ENCODE measurements around the gene KCNJ15.

Gene KCNJ15

DNA sequence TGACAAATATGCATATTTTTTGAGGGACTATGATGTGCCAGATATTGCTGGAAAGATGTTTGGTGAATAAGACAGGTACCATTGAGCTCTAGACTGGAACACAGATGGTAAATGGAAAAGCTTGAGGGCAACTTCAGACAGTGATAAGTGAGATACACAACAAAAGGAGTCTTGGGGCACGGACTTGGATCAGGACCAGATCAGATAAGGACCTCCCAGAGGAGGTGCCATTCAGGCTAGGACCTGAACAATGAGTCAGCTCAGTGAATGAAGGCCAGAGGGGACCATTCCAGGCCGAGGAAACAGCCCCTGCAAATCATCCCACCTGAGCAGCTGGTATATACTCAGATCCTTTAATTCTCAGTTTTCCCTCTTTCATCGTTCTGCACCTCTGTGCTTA, 1.8 kb upstream of the KCNJ15 start:
- Histone ChIP-seq H3K36me3 (replicated peaks in 1 of 2; ENCODE audit: control insufficient read depth in 2 of 2, insufficient read depth in 2 of 2, low read length in 2 of 2) (no peaks in the 10 kb centered on the region), H3K14ac (ENCODE audit: low read length) (no peak overlapping the region), H4K91ac (ENCODE audit: low read depth, low read length, poor library complexity) (no peak overlapping the region), H3K18ac (ENCODE audit: low read length) (no peak overlapping the region), H3K27me3 (ENCODE audit: control insufficient read depth in 3 of 3, insufficient read depth in 3 of 3, low read depth in 1 of 3, low read length in 3 of 3) (no peaks in the 10 kb centered on the region), H3K4ac (ENCODE audit: low read length) (no peak overlapping the region), H2AK5ac (ENCODE audit: low read depth, low read length) (no peak overlapping the region), H3K4me3 (ENCODE audit: low read length in 2 of 2) (no peak overlapping the region), H3K27ac (replicated peaks; ENCODE audit: low read length) (no peak overlapping the region), H2AFZ (ENCODE audit: low read length) (no peak overlapping the region), H2BK15ac (ENCODE audit: low read length) (no peak overlapping the region), H3K4me1 (ENCODE audit: control insufficient read depth in 2 of 2, insufficient read depth in 1 of 2, low read depth in 1 of 2, low read length in 2 of 2) (no peaks in the 10 kb centered on the region), H2BK12ac (ENCODE audit: low read length) (no peak overlapping the region), H2BK5ac (ENCODE audit: low read length) (no peak overlapping the region), H3K4me2 (ENCODE audit: insufficient read depth, low read length, poor library complexity, severe bottlenecking) (no peak overlapping the region), H3K23ac (ENCODE audit: low read depth, low read length, poor library complexity) (no peak overlapping the region), H2BK120ac (ENCODE audit: low read depth, low read length) (no peak overlapping the region), H3K9ac (ENCODE audit: low read depth, low read length, poor library complexity) (no peak overlapping the region), H4K8ac (ENCODE audit: low read depth, low read length) (no peak overlapping the region), H3K9me3 (replicated peaks in 1 of 2; ENCODE audit: control insufficient read depth in 2 of 2, insufficient read depth in 1 of 2, low read depth in 1 of 2, low read length in 2 of 2) (no peaks in the 10 kb centered on the region), H3K79me1 (ENCODE audit: low read depth, low read length) (no peaks in the 10 kb centered on the region)
- DNase-seq (ENCODE audit: low spot score) = no peak
- no CpG with 5 or more reads among the region's 3 CpGs for WGBS, 2 donors (ENCODE audit: extremely low coverage in 2 of 2, insufficient read length in 2 of 2, insufficient replicate concordance in 1 of 2)

DNA sequence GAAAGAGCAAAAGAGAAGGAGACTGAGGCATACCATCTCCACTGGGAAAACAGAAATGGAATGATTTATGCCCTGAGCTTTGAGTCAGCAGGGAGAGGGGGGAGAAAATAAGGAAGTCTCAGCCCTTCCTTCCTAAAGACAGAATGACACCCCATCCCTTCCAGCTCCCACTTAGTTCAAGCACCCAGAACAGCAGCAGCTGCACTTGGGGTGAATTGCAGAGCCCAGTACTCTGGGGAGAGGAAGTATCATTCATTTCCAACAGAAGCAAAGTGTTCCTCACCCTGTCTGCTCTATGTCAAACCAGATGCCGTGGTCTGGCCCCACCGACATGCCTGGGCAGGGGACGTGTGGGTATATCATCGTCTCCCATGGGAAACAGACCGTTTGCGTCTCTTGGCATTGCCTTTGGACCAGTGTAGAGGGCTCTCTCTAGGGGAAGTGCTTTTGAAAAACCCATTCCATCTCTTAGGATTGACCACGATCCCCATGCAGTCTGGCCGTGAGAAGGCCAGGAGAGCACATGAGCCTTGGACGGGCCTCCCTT, 1.1 kb upstream of the KCNJ15 start:
- no peaks in the 10 kb centered on the region for H3K36me3 ChIP-seq (replicated peaks in 1 of 2; ENCODE audit: control insufficient read depth in 2 of 2, insufficient read depth in 2 of 2, low read length in 2 of 2)
- H3K27ac ChIP-seq (replicated peaks; ENCODE audit: low read length) = no peak overlapping the region
- no peak overlapping the region for H2AK5ac ChIP-seq (ENCODE audit: low read depth, low read length)
- H2BK120ac ChIP-seq (ENCODE audit: low read depth, low read length) = no peak overlapping the region
- no peak overlapping the region for H3K4me2 ChIP-seq (ENCODE audit: insufficient read depth, low read length, poor library complexity, severe bottlenecking)
- no peak overlapping the region for H3K4ac ChIP-seq (ENCODE audit: low read length)
- peak overlapping the region; percentile 42 for H3K14ac ChIP-seq (ENCODE audit: low read length)
- H3K4me3 ChIP-seq (ENCODE audit: low read length in 2 of 2) = no peak overlapping the region
- no peaks in the 10 kb centered on the region for H3K27me3 ChIP-seq (ENCODE audit: control insufficient read depth in 3 of 3, insufficient read depth in 3 of 3, low read depth in 1 of 3, low read length in 3 of 3)
- DNase-seq (ENCODE audit: low spot score) = no peak
- no peak overlapping the region for H4K91ac ChIP-seq (ENCODE audit: low read depth, low read length, poor library complexity)
- no peak overlapping the region for H3K23ac ChIP-seq (ENCODE audit: low read depth, low read length, poor library complexity)
- no CpG with 5 or more reads among the region's 9 CpGs for WGBS, 2 donors (ENCODE audit: extremely low coverage in 2 of 2, insufficient read length in 2 of 2, insufficient replicate concordance in 1 of 2)
- no peak overlapping the region for H2AFZ ChIP-seq (ENCODE audit: low read length)
- no peak overlapping the region for H2BK15ac ChIP-seq (ENCODE audit: low read length)
- H3K79me1 ChIP-seq (ENCODE audit: low read depth, low read length) = no peaks in the 10 kb centered on the region
- H3K4me1 ChIP-seq (ENCODE audit: control insufficient read depth in 2 of 2, insufficient read depth in 1 of 2, low read depth in 1 of 2, low read length in 2 of 2) = no peaks in the 10 kb centered on the region
- no peak overlapping the region for H3K9ac ChIP-seq (ENCODE audit: low read depth, low read length, poor library complexity)
- no peaks in the 10 kb centered on the region for H3K9me3 ChIP-seq (replicated peaks in 1 of 2; ENCODE audit: control insufficient read depth in 2 of 2, insufficient read depth in 1 of 2, low read depth in 1 of 2, low read length in 2 of 2)
- no peak overlapping the region for H2BK5ac ChIP-seq (ENCODE audit: low read length)
- H2BK12ac ChIP-seq (ENCODE audit: low read length) = no peak overlapping the region
- no peak overlapping the region for H4K8ac ChIP-seq (ENCODE audit: low read depth, low read length)
- H3K18ac ChIP-seq (ENCODE audit: low read length) = no peak overlapping the region

DNA sequence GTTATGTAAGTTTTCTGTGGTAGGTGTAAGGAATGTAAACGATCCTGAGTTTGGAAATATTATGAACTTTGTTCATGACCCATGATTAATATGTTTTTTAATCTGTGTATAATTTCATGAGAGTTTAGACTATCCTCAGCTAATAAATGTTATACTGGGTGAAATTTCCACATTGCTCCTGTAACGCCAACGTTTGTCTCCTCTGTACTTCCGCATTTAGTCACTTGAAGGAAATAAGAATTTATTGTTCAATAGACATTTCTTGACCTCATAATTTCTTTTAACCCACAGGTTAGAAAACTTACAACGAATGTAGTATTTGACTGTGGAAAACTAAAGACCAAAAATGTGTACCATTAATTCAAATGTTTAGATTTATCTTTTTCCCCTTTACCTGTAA, 876 bp downstream of the KCNJ15 start:
- Histone ChIP-seq H2AFZ (ENCODE audit: low read length) (no peak overlapping the region), H3K4ac (ENCODE audit: low read length) (no peak overlapping the region), H3K4me2 (ENCODE audit: insufficient read depth, low read length, poor library complexity, severe bottlenecking) (no peak overlapping the region), H4K91ac (ENCODE audit: low read depth, low read length, poor library complexity) (no peak overlapping the region), H3K4me3 (ENCODE audit: low read length in 2 of 2) (no peak overlapping the region), H3K23ac (ENCODE audit: low read depth, low read length, poor library complexity) (no peak overlapping the region), H3K9ac (ENCODE audit: low read depth, low read length, poor library complexity) (no peak overlapping the region), H3K27ac (replicated peaks; ENCODE audit: low read length) (no peak overlapping the region), H3K79me1 (ENCODE audit: low read depth, low read length) (no peaks in the 10 kb centered on the region), H2BK5ac (ENCODE audit: low read length) (no peak overlapping the region), H3K14ac (ENCODE audit: low read length) (no peak overlapping the region), H3K27me3 (ENCODE audit: control insufficient read depth in 3 of 3, insufficient read depth in 3 of 3, low read depth in 1 of 3, low read length in 3 of 3) (no peaks in the 10 kb centered on the region), H2BK120ac (ENCODE audit: low read depth, low read length) (no peak overlapping the region), H3K36me3 (replicated peaks in 1 of 2; ENCODE audit: control insufficient read depth in 2 of 2, insufficient read depth in 2 of 2, low read length in 2 of 2) (no peaks in the 10 kb centered on the region), H2BK15ac (ENCODE audit: low read length) (no peak overlapping the region), H3K4me1 (ENCODE audit: control insufficient read depth in 2 of 2, insufficient read depth in 1 of 2, low read depth in 1 of 2, low read length in 2 of 2) (no peaks in the 10 kb centered on the region), H2AK5ac (ENCODE audit: low read depth, low read length) (no peak overlapping the region), H4K8ac (ENCODE audit: low read depth, low read length) (no peak overlapping the region), H3K9me3 (replicated peaks in 1 of 2; ENCODE audit: control insufficient read depth in 2 of 2, insufficient read depth in 1 of 2, low read depth in 1 of 2, low read length in 2 of 2) (no peaks in the 10 kb centered on the region), H2BK12ac (ENCODE audit: low read length) (no peak overlapping the region), H3K18ac (ENCODE audit: low read length) (no peak overlapping the region)
- no peak for DNase-seq (ENCODE audit: low spot score)
- no CpG with 5 or more reads among the region's 5 CpGs for WGBS, 2 donors (ENCODE audit: extremely low coverage in 2 of 2, insufficient read length in 2 of 2, insufficient replicate concordance in 1 of 2)

DNA sequence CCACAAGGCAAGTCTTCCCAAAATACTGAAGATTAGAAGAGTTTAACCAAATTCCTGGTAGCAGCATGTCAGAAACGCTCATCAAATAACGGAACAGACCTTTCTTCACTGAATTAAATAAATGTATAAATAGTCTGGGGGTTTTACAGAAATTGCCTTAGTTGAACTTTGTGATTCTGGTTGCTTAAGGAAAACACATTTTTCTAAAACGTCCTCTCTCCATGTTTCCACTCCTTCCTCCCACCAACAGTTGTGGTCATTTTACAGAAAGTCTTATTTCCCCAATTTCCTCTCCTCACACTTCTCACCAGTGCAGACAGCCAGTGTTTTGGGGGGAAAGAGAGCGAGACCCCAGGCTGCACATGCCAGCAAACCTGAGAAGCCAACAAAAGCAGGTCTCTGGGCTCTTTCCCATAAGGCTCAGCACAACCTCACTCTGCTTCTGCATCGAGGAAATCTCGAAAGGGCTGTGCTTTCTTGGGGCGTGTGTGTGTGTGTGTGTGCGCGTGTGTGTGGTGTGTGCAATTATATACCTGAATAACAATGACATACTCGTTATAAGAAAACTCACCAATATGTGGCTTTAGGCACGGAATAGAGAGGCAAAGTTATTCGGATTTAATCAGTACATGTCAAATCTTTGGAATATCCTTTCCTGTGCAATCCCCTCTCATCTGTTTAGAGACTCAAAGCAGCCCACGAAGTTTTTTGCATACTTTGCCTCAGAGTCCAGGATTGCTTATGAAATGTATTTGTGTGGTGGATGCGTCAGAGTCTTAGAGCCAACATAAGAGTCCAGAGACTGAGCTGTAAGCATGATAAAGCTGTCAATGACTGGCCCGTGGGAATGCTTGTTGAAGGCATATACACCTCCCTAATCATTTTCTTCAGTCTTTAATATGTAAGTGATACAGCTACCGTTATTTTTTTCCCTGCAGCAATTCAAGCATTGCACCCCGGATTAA, 2.0 kb downstream of the KCNJ15 start:
- Histone ChIP-seq H3K79me1 (ENCODE audit: low read depth, low read length) (no peaks in the 10 kb centered on the region), H3K4me3 (ENCODE audit: low read length in 2 of 2) (no peak overlapping the region), H3K23ac (ENCODE audit: low read depth, low read length, poor library complexity) (no peak overlapping the region), H2AFZ (ENCODE audit: low read length) (no peak overlapping the region), H2BK12ac (ENCODE audit: low read length) (no peak overlapping the region), H2BK120ac (ENCODE audit: low read depth, low read length) (no peak overlapping the region), H3K27me3 (ENCODE audit: control insufficient read depth in 3 of 3, insufficient read depth in 3 of 3, low read depth in 1 of 3, low read length in 3 of 3) (no peaks in the 10 kb centered on the region), H3K27ac (replicated peaks; ENCODE audit: low read length) (no peak overlapping the region), H3K14ac (ENCODE audit: low read length) (no peak overlapping the region), H4K91ac (ENCODE audit: low read depth, low read length, poor library complexity) (no peak overlapping the region), H2BK15ac (ENCODE audit: low read length) (no peak overlapping the region), H3K9ac (ENCODE audit: low read depth, low read length, poor library complexity) (no peak overlapping the region), H3K36me3 (replicated peaks in 1 of 2; ENCODE audit: control insufficient read depth in 2 of 2, insufficient read depth in 2 of 2, low read length in 2 of 2) (no peaks in the 10 kb centered on the region), H4K8ac (ENCODE audit: low read depth, low read length) (no peak overlapping the region), H2AK5ac (ENCODE audit: low read depth, low read length) (no peak overlapping the region), H3K18ac (ENCODE audit: low read length) (no peak overlapping the region), H3K9me3 (replicated peaks in 1 of 2; ENCODE audit: control insufficient read depth in 2 of 2, insufficient read depth in 1 of 2, low read depth in 1 of 2, low read length in 2 of 2) (no peaks in the 10 kb centered on the region), H3K4me1 (ENCODE audit: control insufficient read depth in 2 of 2, insufficient read depth in 1 of 2, low read depth in 1 of 2, low read length in 2 of 2) (no peaks in the 10 kb centered on the region), H3K4ac (ENCODE audit: low read length) (no peak overlapping the region), H3K4me2 (ENCODE audit: insufficient read depth, low read length, poor library complexity, severe bottlenecking) (no peak overlapping the region), H2BK5ac (ENCODE audit: low read length) (no peak overlapping the region)
- DNase-seq (ENCODE audit: low spot score) = no peak
- no CpG with 5 or more reads among the region's 17 CpGs for WGBS, 2 donors (ENCODE audit: extremely low coverage in 2 of 2, insufficient read length in 2 of 2, insufficient replicate concordance in 1 of 2)
